NCI-H345 treated with DMSO at 0.1 percent for 48 hours (cell line): ENCODE measurements around the gene ENOX1.
"Not testable (repeated sequence)": the region's sequence is repeated elsewhere in the genome, so short reads cannot be mapped to it uniquely, and the experiment has no call there.

ENCODE experiments used
- DNase-seq: peaks from one replicate; lab custom pipeline; 2025; ENCODE audit not compliant: unreplicated experiment; lab: John Stamatoyannopoulos, UW

ENOX1 gene

GRCh38 chr13:43786766-43787517, at the start of gene ENOX1:
ENOX1 (minus strand) TSS chr13:43786972.
- DNase-seq = no peak

GRCh38 chr13:43835701-43836100, 48.9 kb upstream of the ENOX1 start:
- DNase-seq = no peak

- no peak for DNase-seq
Observed at GRCh38 chr13:43831088-43831487, 44.3 kb upstream of the ENOX1 start.

- no peak for DNase-seq
Observed at GRCh38 chr13:43830497-43830881, 43.7 kb upstream of the ENOX1 start.

GRCh38 chr13:43824656-43825055, 37.9 kb upstream of the ENOX1 start:
- not testable (repeated sequence) for DNase-seq

GRCh38 chr13:43822969-43823368, 36.2 kb upstream of the ENOX1 start:
- no peak for DNase-seq

- DNase-seq = no peak
Observed at GRCh38 chr13:43816401-43816889, 29.7 kb upstream of the ENOX1 start.

- DNase-seq = no peak
Observed at GRCh38 chr13:43815204-43815603, 28.4 kb upstream of the ENOX1 start.

GRCh38 chr13:43808676-43809075, 21.9 kb upstream of the ENOX1 start:
- DNase-seq = no peak

- no peak for DNase-seq
Observed at GRCh38 chr13:43805681-43806128, 18.9 kb upstream of the ENOX1 start.

- peak; percentile 14 for DNase-seq
Observed at GRCh38 chr13:43805071-43805468, 18.3 kb upstream of the ENOX1 start.

- peak; percentile 30 for DNase-seq
Observed at GRCh38 chr13:43804461-43805070, 17.8 kb upstream of the ENOX1 start.

GRCh38 chr13:43802511-43802910, 15.7 kb upstream of the ENOX1 start:
- no peak for DNase-seq

GRCh38 chr13:43800828-43801227, 14.1 kb upstream of the ENOX1 start:
- DNase-seq = no peak

- no peak for DNase-seq
Observed at GRCh38 chr13:43799191-43799590, 12.4 kb upstream of the ENOX1 start.

- no peak for DNase-seq
Observed at GRCh38 chr13:43797869-43798268, 11.1 kb upstream of the ENOX1 start.

GRCh38 chr13:43797159-43797558, 10.4 kb upstream of the ENOX1 start:
- DNase-seq = no peak

- DNase-seq = no peak
Observed at GRCh38 chr13:43794416-43794815, 7.6 kb upstream of the ENOX1 start.

- DNase-seq = no peak
Observed at GRCh38 chr13:43792076-43792881, 5.5 kb upstream of the ENOX1 start.

- DNase-seq = no peak
Observed at GRCh38 chr13:43787997-43788396, 1.2 kb upstream of the ENOX1 start.

- no peak for DNase-seq
Observed at GRCh38 chr13:43787518-43787891, 733 bp upstream of the ENOX1 start.

GRCh38 chr13:43786472-43786765, 353 bp downstream of the ENOX1 start:
- no peak for DNase-seq
